Measurements from ENCODE around the gene PLG. TPM values are rescaled to one million over a fixed set of nuclear protein-coding genes. Genes with fewer than 3 reads are reported as not detected.

PLG gene
- total RNA-seq, 4 donors from 2014 or later, result not detected

DNA sequence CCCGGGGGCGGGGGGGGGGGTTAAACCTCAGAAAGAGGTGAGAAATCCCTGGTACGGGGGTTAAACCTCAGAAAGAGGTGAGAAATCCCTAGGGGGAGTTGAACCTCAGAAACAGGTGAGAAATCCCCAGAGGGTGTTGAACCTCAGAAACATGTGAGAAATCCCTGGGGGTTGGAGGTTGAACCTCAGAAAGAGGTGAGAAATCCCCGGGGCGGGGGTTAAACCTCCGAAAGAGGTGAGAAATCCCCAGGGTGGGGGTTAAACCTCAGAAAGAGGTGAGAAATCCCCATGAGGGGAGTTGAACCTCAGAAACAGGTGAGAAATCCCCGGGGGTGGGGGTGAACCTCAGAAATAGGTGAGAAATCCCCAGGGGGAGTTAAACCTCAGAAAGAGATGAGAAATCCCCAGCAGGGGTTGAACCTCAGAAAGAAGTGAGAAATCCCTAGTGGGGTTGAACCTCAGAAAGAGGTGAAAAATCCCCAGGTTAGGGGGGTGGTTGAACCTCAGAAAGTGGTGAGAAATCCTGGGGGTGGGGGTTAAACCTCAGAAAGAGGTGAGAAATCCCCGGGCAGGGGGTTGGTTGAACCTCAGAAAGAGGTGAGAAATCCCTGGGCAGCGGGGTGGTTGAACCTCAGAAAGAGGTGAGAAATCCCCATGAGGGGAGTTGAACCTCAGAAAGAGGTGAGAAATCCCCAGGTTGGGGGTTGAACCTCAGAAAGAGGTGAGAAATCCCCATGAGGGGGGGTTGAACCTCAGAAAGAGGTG is 87.4 kb downstream of the PLG start:
- TF ChIP-seq POLR2A (IDR thresholded peaks at IDR 0.05) (no peak), POLR2AphosphoS5 (IDR thresholded peaks at IDR 0.05) (no peak), EP300 (IDR thresholded peaks at IDR 0.05; ENCODE audit: low read depth) (no peak)
- TF ChIP-seq, protein P1, sequence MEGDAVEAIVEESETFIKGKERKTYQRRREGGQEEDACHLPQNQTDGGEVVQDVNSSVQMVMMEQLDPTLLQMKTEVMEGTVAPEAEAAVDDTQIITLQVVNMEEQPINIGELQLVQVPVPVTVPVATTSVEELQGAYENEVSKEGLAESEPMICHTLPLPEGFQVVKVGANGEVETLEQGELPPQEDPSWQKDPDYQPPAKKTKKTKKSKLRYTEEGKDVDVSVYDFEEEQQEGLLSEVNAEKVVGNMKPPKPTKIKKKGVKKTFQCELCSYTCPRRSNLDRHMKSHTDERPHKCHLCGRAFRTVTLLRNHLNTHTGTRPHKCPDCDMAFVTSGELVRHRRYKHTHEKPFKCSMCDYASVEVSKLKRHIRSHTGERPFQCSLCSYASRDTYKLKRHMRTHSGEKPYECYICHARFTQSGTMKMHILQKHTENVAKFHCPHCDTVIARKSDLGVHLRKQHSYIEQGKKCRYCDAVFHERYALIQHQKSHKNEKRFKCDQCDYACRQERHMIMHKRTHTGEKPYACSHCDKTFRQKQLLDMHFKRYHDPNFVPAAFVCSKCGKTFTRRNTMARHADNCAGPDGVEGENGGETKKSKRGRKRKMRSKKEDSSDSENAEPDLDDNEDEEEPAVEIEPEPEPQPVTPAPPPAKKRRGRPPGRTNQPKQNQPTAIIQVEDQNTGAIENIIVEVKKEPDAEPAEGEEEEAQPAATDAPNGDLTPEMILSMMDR (IDR thresholded peaks at IDR 0.05), result no peak
- in situ Hi-C loops (cut with MboI; ENCODE audit: low pct_ligation_motif_present in 1 of 4, low pct_unique_long_range_greater_than_20kb in 1 of 4, low sequenced_read_pairs in 3 of 4), result no loop called here

DNA sequence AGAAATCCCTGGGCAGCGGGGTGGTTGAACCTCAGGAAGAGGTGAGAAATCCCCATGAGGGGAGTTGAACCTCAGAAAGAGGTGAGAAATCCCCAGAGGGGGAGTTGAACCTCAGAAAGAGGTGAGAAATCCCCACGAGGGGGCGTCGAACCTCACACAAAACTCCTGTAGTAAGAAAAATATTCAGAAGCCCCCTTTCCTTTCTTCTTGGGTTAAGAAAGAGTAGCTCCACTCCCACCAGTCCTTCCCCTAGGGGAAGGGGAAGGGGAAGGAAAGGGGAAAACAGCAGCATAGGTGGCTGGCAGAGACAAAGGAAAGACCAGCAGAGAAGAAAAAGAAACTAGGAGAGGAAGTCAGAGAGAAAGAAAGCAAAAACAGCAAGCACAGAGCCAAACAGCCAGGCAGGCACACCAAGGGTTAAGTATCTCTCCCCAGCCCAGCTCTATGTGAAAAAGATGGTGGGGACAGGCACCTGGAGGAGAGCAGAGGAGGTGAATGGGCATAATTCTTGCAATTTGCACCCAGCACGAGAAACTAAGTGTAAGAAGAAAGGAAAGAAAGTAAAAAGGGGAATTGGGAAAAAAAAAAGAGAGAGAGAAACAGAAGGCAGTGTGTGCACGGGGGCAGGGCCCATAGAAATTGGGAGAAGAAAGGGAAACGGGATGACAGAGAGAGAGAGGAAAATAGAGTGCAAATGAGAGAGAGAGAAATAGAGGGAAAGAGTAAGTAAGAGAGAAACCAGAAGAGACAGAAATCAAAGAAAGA is 88.2 kb downstream of the PLG start:
- intact Hi-C loops (cut with DNase I; ENCODE audit: low total_unique reads) (no loop called here), in situ Hi-C loops (cut with MboI; ENCODE audit: low pct_ligation_motif_present in 1 of 4, low pct_unique_long_range_greater_than_20kb in 1 of 4, low sequenced_read_pairs in 3 of 4) (no loop called here)
- Histone ChIP-seq H3K4me3 (no peak overlapping the region), H3K27me3 (no peaks in the 10 kb centered on the region), H3K27ac (no peak overlapping the region), H3K36me3 (no peaks in the 10 kb centered on the region), H3K9me3 (no peaks in the 10 kb centered on the region), H3K4me1 (no peaks in the 10 kb centered on the region)
- WGBS, 2 donors (ENCODE audit: low coverage in 1 of 2), result 39 to 50% methylated on average over 5 to 7 of the region's 7 CpGs
- no peak for DNase-seq
- TF ChIP-seq, protein P1 (IDR thresholded peaks at IDR 0.05), result no peak
- no peak for TF ChIP-seq EP300 (IDR thresholded peaks at IDR 0.05; ENCODE audit: low read depth)
- no peak for TF ChIP-seq POLR2AphosphoS5 (IDR thresholded peaks at IDR 0.05)
- no peak for TF ChIP-seq POLR2A (IDR thresholded peaks at IDR 0.05)

More for the DNA sequence above, 87.4 kb downstream of the PLG start:
- H3K9me3 ChIP-seq, result no peaks in the 10 kb centered on the region
- intact Hi-C loops (cut with DNase I; ENCODE audit: low total_unique reads), result no loop called here
- no peaks in the 10 kb centered on the region for H3K4me1 ChIP-seq
- no peak overlapping the region for H3K27ac ChIP-seq
- DNase-seq, result no peak
- no peaks in the 10 kb centered on the region for H3K36me3 ChIP-seq
- 62 to 65% methylated on average over 6 to 9 of the region's 9 CpGs for WGBS, 2 donors (ENCODE audit: low coverage in 1 of 2)
- H3K4me3 ChIP-seq, result no peak overlapping the region
- H3K27me3 ChIP-seq, result no peaks in the 10 kb centered on the region

DNA sequence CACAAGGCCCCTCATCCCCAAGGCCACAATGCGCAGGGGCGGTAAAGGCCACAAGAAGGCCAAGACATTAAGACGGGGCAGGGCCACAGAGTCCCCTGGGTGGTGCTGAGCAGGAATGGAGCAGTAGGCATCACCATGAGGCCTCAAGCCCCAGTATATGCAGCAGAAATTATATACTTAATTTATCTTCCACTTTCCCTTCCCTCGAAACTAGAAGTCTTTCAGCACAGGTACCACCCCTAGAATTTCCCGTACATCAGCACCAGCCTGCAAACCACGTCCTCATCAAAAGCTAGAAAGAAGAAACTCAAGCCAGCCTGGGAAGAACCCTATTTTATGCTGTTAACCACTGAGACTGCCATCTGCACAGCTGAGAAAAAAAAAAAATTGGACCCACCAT is 89.4 kb downstream of the PLG start:
- Histone ChIP-seq H3K36me3 (no peaks in the 10 kb centered on the region), H3K27ac (no peak overlapping the region), H3K9me3 (no peaks in the 10 kb centered on the region), H3K4me1 (no peaks in the 10 kb centered on the region), H3K27me3 (no peaks in the 10 kb centered on the region), H3K4me3 (no peak overlapping the region)
- no peak for DNase-seq
- WGBS, 2 donors (ENCODE audit: low coverage in 1 of 2), result 67 to 83% methylated on average over 6 of the region's 6 CpGs
- in situ Hi-C loops (cut with MboI; ENCODE audit: low pct_ligation_motif_present in 1 of 4, low pct_unique_long_range_greater_than_20kb in 1 of 4, low sequenced_read_pairs in 3 of 4) (no loop called here), intact Hi-C loops (cut with DNase I; ENCODE audit: low total_unique reads) (no loop called here)
- TF ChIP-seq POLR2A (IDR thresholded peaks at IDR 0.05) (no peak), EP300 (IDR thresholded peaks at IDR 0.05; ENCODE audit: low read depth) (no peak), POLR2AphosphoS5 (IDR thresholded peaks at IDR 0.05) (no peak)
- TF ChIP-seq, protein P1 (IDR thresholded peaks at IDR 0.05), result no peak

DNA sequence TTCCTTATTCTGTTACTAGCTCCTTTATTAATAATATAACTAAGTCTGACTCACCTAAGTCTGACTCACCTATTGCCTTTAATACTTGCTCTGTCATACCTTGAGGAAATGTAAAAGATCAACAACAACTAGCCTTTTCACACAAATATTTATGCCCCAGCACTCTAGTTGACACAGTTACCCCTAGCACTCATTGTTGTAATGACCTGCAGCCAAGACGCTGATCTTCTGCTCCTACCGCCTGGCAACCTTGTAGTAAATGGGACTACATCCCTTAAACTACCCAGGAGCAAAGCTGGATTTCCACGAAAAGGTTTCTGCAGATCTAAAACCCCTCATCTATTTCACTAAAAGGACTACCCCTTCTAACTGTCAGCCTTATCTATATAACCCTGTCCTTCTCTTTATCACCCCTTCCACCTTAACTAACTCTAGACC is 90.0 kb downstream of the PLG start:
- Histone ChIP-seq H3K4me1 (no peaks in the 10 kb centered on the region), H3K27ac (no peak overlapping the region), H3K36me3 (no peaks in the 10 kb centered on the region), H3K27me3 (no peaks in the 10 kb centered on the region), H3K4me3 (no peak overlapping the region), H3K9me3 (no peaks in the 10 kb centered on the region)
- whole genome bisulfite sequencing, 2 donors (ENCODE audit: low coverage in 1 of 2), result 81 to 90% methylated on average over 3 of the region's 3 CpGs
- intact Hi-C loops (cut with DNase I; ENCODE audit: low total_unique reads), result no loop called here
- in situ Hi-C loops (cut with MboI; ENCODE audit: low pct_ligation_motif_present in 1 of 4, low pct_unique_long_range_greater_than_20kb in 1 of 4, low sequenced_read_pairs in 3 of 4), result no loop called here
- no peak for DNase-seq
- TF ChIP-seq, protein P1 (IDR thresholded peaks at IDR 0.05), result no peak
- no peak for TF ChIP-seq EP300 (IDR thresholded peaks at IDR 0.05; ENCODE audit: low read depth)
- no peak for TF ChIP-seq POLR2AphosphoS5 (IDR thresholded peaks at IDR 0.05)
- no peak for TF ChIP-seq POLR2A (IDR thresholded peaks at IDR 0.05)

Data from transverse colon (tissue), 4 donors.